Forelimb muscle (tissue), 1 donor: ENCODE data around the gene ANKS1B. TPM values are rescaled to one million over a fixed set of nuclear protein-coding genes. Genes with fewer than 3 reads are reported as not detected.
"Not testable (repeated sequence)": the region's sequence is repeated elsewhere in the genome, so short reads cannot be mapped to it uniquely, and the experiment has no call there.

Source experiments
- DNase-seq: peaks from one replicate; pipeline ENCODE4 v3.0.0-alpha.2; 2013; ENCODE audit warnings: low read depth
- polyA plus RNA-seq: library from polyadenylated mRNA; unstranded; fragments of 120-200 nt; gene quantifications from one replicate; pipeline ENCODE4 v1.2.1, GENCODE V29; 2013; ENCODE audit not compliant: insufficient read length

The ANKS1B gene
- polyA plus RNA-seq, 1 donor, result 2.3 TPM

DNA sequence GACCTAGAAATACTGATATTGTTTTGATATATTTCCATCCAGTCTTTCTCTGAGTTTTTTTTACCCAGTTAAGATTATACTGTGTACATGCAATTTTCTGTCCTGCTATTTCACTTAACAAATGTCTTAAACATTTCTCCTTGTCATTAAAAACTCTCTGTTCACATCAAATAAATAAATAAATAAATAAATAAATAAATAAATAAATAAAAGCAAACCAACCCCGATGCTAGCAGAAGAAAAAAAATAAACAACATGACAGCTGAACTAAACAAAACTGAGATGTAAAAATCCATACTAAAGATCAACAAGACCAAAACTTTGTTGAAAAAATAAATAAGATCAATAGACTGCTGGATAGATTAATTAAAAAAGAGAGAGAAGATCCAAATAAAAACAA lies 407.6 kb downstream of the ANKS1B start:
- DNase-seq, result not testable (repeated sequence)

DNA sequence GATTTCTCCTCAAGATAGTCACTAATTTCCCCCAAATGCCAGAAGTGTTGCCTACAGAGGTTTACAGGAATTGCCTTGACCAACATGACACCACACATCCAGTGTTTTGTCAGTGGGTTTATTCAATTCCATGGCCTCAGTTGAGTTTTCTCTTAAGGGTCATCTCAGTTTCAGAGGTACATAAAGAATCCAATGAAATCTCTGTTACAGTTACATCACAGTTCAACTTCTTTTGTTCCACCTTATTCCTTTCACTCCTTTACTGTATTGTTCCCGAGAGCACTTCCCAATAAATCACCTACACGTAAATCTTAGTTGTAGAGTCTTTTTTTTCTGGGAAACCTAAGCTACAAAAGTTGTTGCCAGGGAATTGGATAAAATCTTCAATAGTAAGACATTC lies 410.8 kb downstream of the ANKS1B start:
- no peak for DNase-seq

DNA sequence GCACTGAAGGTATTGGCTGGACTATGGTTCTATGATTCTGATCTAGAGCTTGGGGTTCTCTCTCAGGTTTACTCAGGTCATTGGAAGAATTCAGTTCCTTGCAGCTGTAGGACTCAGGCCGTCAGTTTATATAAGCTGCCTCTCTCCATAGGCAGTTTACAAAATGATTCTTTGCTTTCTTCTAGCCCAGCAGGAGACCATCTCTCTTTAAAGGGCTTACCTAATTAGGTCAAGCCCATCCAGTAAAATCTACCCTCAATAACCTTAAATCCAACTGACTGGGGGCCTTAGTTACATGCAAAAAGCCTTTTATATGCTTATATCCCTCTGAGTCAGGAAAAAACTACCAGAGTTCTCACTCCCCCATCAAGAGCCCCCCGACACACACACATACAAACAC lies 417.7 kb downstream of the ANKS1B start:
- DNase-seq, result no peak

DNA sequence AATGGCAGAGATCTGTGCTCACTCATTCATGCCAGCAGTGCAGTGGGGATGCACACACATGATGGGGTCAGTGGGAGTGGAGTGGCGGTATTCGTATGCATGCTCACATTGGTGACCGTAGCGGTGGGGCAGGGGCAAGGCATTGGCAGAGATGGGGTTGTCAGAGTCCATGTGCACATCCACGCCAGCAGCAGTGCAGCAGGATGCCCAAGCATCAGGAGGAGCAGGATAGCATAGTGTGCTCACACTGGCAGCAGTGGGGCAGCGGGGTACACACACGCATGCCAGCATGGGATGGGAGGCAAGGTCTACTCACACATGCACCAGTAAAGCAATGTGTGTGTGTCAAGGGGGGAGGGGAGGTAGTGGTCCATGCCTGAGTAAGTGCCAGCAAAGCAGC lies 426.6 kb downstream of the ANKS1B start:
- DNase-seq, result no peak

DNA sequence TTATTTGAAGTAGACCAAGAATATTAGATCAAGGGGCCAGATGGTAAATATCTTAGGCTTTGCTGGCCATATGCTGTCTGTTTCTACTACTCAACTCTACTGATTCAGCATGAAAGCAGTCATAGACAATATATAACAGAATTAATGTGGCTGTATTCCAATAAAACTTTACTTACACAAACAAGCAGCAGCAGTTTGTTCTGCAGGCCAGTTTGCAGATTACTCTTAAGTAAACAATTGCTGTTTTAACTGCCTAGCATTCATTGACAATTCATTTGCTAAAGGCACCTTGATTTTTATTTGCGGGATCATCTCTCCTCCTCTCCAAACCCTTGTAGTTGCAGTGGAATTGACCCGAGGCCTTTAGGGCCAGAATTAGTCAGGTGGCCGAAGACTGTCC lies 431.3 kb downstream of the ANKS1B start:
- no peak for DNase-seq

DNA sequence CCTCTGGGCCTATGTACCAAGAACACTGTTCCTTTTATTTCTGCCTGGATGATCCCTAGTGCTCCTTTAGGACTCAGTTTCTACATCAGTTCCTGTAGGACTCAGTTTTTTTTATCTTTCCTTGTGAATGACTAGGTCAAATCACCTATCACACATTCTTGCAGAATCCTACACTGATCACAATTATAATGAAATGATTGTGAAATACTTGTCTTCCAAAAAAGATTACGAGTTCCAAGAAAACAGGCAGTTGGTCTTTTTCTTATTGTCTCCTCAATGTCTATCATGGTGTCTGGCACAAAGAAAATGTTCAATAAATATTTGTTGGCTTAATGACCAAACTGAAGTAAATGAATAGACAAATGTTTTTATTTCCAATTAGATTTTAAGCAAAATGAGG lies 432.7 kb downstream of the ANKS1B start:
- no peak for DNase-seq

DNA sequence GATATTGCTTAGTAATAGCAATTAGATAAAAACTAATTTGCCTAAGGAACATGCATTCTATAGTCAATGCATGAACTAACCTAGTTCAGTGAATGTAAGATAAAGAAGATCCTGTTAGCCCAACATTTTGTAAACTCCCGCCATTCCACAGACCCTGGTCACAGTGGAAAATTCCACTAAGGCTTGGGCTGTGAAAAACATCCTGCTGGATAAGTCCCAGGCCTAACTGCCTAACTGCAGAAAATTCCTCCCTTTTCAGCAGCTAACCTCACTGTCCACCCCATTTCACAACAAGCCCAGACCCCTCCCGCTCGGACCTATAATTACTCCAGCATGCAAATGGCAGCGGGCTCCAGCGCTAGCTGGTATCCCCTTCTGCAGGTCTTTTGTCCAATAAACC lies 435.1 kb downstream of the ANKS1B start:
- no peak for DNase-seq

DNA sequence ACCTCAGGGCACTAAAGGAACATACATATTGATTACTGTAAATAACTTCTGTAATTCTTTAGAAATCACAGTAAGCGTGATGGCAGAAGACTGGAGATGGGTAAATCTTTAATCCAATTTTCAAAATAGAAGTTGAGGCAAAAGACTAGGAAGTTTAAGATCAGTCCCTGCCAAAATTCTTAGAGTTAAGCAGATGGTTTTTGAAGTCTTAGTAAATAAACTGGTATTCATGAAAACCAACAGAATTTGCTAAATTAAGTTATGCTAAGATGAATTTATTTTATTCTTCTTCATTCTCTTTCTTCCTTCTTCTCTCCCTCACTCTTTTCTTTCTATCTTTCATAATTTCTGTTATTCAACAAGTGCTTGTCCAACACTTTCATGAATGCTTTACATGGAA lies 435.5 kb downstream of the ANKS1B start:
- DNase-seq, result no peak

DNA sequence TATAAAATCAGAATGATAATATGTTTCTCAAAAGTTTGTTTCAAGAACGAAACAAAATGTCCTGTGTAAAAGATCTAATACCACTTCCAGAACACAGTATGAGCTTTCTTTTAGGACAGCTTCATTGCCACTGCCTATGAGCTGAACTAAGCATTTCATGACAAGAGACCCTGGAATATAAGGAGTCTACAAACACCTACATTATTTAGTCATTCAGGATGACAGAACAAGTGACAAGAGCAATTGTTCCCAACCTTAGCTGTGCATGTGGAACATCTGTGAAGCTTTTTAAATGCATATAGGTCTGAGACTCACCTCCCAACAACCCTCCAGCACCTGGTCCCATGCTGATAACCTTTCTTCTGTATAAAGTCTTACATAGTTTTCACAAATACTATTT lies 440.3 kb downstream of the ANKS1B start:
- DNase-seq, result no peak

DNA sequence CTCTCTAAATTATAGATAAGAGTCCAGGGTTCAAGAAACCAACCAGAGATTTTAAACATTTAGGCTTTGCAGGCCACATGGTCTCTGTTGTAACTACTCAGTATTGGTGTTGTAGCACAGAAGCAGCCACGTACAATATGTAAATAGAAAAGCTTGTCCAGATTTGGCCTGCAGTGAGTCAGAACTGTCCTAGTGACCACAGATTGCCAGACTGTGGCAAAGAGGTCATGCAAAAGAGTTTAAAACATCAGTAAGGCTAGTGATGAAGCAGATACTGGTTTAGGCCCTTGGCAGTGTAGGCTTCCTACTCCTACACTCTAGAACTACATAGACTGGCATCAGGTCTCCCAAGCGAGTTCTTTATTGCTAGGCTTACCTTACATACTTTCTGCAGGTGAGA lies 454.8 kb downstream of the ANKS1B start:
- no peak for DNase-seq

DNA sequence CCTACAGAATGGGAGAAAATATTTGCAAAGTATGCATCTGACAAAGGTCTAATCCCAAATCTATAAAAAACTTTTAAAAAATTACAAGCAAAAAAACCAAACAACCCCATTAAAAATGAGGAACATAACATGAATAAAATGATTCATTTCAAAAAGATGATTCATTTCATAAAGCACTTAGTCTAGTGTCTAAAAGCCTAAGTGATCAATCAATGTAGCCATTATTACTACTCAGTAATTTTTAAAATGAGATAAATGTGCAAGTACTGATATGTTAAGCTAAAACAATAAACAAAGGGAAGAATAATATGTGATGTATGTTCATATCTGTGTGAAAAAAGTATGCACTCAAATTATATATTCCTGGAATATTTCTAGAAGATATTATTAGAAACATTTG lies 456.3 kb downstream of the ANKS1B start:
- DNase-seq, result no peak

DNA sequence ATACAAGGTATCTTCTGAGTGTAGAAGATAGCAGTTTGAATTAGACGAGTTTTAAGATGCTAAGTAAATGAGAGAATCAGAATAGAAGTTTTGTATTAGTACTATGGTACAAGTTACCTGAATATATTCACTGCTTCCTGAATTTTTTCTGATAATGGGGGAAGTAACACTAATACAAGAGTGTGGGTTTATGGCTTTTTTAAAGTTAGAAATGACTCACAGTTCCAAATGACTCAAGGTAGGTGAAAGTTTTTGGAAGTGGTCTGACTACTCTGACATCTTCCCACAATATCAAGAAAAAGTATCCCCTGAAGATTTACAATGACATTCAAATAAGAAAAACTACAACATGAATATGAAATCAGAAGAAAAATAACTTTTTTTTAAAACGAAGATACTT lies 460.9 kb downstream of the ANKS1B start:
- DNase-seq, result no peak

DNA sequence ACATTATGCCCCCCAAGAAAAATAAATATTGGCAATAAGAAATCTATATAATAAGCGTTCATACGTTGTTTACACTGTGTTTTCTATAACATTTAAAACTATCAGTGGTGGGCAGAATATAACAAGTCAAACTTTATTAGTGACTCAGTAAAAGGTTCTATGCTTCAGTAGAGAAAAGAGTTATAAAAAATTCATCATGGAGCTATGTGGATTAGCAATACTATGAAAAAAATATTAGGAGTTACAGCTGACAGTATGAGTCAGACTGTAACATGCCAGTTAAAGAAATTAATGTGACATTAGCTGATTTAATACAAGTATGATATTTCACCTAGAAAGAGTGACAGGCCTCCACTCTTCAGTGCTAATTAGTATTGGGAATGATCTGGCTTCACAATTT lies 462.3 kb downstream of the ANKS1B start:
- no peak for DNase-seq

DNA sequence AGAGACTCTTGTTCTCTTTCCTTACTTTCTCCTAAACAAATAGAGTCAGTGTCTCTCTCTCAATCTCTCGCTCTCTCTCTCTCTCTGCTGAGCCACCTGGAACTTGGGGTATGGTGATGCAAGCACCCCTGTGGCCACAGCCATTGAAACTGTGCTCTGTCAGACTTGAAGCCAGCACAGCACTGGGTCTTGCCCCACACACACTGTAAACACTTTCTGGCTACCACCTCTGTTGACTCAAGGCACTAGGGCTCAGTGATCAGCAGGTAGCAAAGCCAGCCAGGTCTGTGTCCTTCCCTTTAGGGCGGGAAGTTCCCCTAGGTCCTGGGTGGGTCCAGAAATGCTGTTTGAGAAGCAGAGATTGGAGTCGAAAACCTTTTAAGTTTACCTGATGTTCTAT lies 463.1 kb downstream of the ANKS1B start:
- DNase-seq, result no peak

DNA sequence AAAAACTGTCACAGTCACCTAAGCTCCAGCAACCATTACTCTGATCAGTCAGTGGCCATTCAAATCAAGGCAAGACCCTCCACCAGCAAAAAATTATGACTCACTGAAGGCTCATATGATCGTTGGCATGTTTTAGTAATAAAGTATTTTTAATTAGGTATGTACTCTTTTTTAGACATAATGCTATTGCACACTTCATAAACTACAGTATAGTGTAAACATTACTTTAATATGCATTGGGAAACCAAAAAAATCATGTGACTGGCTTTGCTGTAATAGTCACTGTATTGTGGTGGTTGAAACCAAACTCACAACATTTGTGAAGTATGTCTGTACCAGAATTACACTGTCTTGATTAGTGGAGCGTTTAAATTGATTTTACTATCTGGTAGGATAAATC lies 471.7 kb downstream of the ANKS1B start:
- no peak for DNase-seq

DNA sequence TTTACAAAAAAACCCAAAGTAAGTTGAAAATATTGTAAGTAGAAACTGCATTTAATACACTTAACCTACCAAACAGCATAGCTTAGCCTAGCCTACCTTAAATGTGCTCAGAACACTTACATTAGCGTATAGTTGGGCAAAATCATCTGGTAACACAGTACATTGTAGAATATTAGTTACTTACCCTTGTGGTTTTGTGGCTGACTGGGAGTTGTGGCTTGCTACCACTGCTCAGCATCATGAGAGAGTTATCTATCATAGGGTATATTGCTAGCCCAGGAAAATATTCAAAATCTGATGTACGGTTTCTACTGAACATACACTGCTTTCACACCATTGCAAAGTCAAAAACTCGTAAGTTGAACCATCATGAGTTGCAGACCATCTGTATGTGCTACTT lies 478.9 kb downstream of the ANKS1B start:
- DNase-seq, result no peak

DNA sequence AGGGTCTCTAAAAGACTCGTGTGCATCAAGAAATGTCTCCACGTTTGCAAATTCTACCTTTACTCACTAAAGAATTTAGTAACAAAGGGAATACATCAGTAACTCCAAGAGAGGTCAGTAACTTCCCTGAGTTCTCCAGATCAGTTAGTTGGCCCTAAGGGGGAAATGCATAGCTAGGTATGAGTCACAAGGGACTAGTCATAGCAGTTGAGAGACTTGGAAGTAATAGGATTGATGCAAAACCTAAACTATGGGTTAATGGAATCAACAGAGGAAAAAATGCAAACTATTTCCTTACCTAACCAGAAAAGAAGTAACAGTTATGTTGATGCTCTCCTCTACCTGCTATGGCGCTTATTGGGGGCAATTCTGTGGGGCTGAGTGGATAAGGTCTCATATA lies 486.0 kb downstream of the ANKS1B start:
- no peak for DNase-seq

DNA sequence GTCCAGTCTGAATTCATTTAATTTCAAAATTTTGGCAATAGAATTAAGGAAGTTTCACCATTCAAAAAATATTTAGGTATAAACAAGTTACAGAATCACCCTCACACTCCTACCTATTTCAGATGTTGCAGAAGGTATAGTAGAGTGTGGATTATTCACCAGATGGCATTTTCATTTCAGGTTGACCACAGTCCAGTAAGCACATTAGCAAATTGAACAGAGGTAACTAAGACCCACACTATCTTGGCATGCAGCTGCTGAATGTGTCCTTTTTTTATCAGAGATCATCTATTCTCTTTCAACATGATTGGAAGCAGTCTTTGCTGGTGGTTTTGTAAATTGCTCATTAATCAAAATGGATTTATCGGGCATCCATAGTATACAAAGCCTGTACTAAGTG lies 488.9 kb downstream of the ANKS1B start:
- no peak for DNase-seq

DNA sequence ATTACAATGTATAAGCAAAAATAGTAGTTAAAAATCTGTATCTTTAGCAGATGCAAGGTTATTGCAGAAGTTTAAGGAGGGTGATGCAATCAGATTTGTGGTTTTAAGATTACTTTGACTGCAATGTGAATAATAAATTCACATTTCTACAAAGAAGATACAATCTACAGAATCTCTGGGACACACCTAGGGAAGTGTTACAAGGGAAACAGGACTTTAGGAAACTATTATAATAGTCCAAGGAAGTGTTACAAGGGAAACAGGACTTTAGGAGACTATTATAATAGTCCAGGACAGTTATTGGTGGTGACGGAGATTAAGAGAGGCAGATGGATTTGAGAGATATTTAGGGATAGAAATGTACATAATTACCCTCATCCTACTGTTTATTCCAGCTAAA lies 491.5 kb downstream of the ANKS1B start:
- no peak for DNase-seq

DNA sequence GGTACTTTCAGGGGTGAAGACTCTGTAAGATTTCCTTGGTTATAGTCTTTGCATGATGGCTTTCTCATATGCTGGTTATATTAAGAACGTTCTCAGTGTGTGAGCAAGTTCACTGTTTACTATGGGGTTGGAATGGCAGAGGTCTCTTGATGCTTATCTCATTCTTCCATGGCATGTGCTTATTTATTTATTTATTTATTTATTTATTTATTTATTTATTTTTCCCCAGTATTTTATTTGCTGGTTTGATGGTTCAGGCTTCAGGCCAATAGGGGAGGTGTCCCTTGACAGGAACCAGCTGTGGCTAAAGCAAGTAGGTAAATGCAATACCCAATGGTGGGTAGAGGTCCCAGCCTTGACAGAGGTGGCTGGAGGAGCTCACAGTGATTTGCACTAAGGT lies 498.5 kb downstream of the ANKS1B start:
- no peak for DNase-seq

DNA sequence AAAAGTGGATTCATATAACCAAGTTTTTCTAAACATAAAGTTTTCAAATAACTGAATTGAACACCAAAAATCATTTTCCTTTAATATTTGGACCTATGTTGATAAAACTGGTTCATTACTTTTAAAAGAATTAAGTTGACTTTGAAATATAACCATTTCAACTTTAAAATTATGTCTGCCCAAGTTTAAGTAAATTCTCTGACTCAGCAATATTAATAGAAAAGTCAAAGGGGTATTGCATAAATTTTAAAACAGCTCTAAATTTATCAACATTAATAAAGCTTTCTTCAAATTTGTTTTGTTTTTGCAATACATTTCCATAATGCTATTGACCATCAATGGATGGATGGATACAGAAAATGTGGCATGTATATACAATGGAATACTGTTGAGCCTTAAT lies 505.6 kb downstream of the ANKS1B start:
- DNase-seq, result no peak

DNA sequence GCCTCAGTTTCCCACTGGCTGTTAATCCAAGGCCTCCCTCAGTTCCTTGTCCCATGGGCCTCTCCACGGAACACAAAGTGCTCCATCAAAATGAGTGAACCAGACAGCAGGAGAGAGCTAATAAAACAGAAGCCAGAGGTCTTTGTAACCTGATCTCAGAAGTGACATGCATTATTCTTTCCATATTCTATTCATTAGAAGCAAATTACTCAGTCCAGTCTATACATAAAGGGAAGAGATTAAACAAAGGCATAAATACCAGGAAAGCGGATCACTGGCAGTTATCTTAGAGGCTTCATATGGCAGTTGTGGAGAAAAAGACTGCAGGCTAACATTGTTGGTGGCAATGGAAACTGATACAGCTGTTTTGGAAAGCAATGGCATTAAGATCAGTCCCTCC lies 507.8 kb downstream of the ANKS1B start:
- DNase-seq, result no peak

DNA sequence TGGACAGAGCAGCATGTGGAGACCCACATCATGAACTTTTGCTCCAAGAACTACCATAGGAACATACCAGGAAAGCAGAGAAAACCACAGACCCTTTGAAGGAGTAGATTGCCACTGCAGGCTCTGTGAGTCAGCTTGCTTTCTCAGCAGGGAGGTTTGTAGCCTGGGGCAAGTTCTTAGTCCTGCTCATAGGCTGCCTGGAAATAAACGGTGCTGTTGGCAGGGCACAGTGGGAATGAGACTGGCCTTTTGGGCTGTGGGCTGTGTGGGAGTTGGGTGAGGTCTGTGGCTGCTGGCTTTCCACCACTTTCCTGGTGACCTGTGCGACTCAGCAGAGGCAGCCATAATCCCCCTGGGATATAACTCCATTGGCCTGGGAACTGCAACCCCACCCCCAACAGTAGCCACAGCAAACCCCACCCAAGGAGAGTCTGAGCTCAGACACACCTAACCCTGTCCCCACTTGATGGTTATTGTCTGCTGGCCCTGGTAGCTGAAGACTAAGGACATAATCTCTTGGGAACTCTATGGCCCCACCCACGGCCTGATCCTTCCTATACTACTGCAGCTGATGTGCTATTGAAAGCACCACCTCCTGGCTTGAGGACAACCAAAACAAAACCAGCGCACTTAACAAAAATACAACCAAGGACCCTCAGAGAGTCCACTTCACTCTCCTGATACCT lies 529.2 kb downstream of the ANKS1B start:
- DNase-seq, result no peak

DNA sequence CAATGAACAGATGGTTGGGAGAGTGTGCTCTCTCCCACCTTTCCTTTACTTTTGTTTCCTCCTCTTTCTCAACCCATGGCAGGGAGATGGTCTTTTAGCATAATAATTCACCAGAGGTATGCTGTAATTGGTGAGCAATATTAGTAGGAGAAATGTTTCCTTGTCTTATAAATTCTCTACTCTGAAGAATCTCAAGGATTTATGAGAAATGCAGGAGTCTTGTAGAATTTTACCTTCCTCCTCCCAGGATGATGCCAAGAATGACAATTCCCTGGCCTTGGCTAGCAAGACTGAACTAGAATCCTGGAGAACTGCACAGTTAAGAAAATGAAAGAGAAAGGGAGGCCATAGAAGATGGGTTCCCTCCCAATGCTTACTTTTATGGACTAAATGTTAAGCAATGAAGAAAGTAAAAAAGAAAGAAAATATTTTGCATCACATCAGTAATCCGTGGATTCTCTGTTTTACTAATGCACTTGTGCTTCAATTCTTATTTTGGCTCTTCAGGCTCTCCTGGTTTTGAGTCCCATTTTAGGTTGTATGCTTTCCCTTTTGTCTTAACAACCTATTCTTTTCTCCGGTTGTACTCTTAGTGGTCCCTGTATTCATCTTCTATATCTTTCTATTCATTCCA lies 530.1 kb downstream of the ANKS1B start:
- no peak for DNase-seq
